Karpas-422 (cell line): ENCODE results near the gene CTNNB1. TPM values are rescaled to one million over a fixed set of nuclear protein-coding genes. Genes with fewer than 3 reads are reported as not detected.

Source experiments
- DNase-seq: peaks from one replicate; pipeline ENCODE4 v3.0.0-alpha.2; 2015
- H2AFZ ChIP-seq: fragments of 200-600 bp; sonication (generic); 2 replicates; pipeline ENCODE4 v1.6.1; 2014; ENCODE audit warnings: antibody characterized with exemption, low read length, mixed read lengths
- H3K27ac ChIP-seq: fragments of 200-600 bp; sonication (generic); 2 replicates; pipeline ENCODE4 v1.5.1; 2014; ENCODE audit warnings: mild to moderate bottlenecking, low read length, moderate library complexity
- H3K27me3 ChIP-seq: fragments of 200-600 bp; sonication (generic); 2 replicates; pipeline ENCODE4 v1.6.1; 2014; ENCODE audit warnings: low read length, mixed read lengths
- H3K36me3 ChIP-seq: fragments of 200-600 bp; sonication (generic); 2 replicates; pipeline ENCODE4 v1.6.1; 2014; ENCODE audit warnings: low read length, mixed read lengths; ENCODE audit not compliant: insufficient read depth
- H3K4me1 ChIP-seq: fragments of 200-600 bp; sonication (generic); 2 replicates; pipeline ENCODE4 v1.6.1; 2014; ENCODE audit warnings: mild to moderate bottlenecking, low read length, mixed read lengths
- H3K4me2 ChIP-seq: fragments of 200-600 bp; sonication (generic); 2 replicates; pipeline ENCODE4 v1.6.1; 2014; ENCODE audit warnings: low read length, low read depth, mild to moderate bottlenecking; ENCODE audit not compliant: poor library complexity, severe bottlenecking
- H3K4me3 ChIP-seq: fragments of 200-600 bp; sonication (generic); 2 replicates; pipeline ENCODE4 v1.5.1; 2014; ENCODE audit warnings: mild to moderate bottlenecking, antibody characterized with exemption, low read length, mixed read lengths
- H3K79me2 ChIP-seq: fragments of 200-600 bp; sonication (generic); 2 replicates; pipeline ENCODE4 v1.6.1; 2014; ENCODE audit warnings: mild to moderate bottlenecking, low read length, mixed read lengths
- H3K9ac ChIP-seq: fragments of 200-600 bp; sonication (generic); 2 replicates; pipeline ENCODE4 v1.6.0; 2014; ENCODE audit warnings: low read length
- H3K9me2 ChIP-seq: fragments of 200-600 bp; sonication (generic), shearing (Covaris generic); replicated peaks from 2 replicates; pipeline ENCODE4 v1.6.0; 2014; ENCODE audit warnings: mild to moderate bottlenecking, low read length, moderate library complexity; ENCODE audit not compliant: insufficient read depth
- H3K9me3 ChIP-seq: fragments of 300-700, 200-600 bp; sonication (generic); 2 replicates; pipeline ENCODE4 v1.6.1; 2014; ENCODE audit warnings: low read length, mixed read lengths
- H4K20me1 ChIP-seq: fragments of 200-600 bp; sonication (generic); 2 replicates; pipeline ENCODE4 v1.6.1; 2014; ENCODE audit warnings: mild to moderate bottlenecking, antibody characterized with exemption, low read length, low read depth; ENCODE audit not compliant: insufficient read depth
- total RNA-seq: library from RNA; depleted of rRNA; stranded (reverse); fragments of >200 nt; shearing (Covaris generic); gene quantifications from 2 replicates; pipeline ENCODE4 v1.2.3, GENCODE V29; 2014; ENCODE audit warnings: low replicate concordance

CTNNB1 gene
- total RNA-seq, 1 experiment from 2014 or later, result 122 TPM

DNA sequence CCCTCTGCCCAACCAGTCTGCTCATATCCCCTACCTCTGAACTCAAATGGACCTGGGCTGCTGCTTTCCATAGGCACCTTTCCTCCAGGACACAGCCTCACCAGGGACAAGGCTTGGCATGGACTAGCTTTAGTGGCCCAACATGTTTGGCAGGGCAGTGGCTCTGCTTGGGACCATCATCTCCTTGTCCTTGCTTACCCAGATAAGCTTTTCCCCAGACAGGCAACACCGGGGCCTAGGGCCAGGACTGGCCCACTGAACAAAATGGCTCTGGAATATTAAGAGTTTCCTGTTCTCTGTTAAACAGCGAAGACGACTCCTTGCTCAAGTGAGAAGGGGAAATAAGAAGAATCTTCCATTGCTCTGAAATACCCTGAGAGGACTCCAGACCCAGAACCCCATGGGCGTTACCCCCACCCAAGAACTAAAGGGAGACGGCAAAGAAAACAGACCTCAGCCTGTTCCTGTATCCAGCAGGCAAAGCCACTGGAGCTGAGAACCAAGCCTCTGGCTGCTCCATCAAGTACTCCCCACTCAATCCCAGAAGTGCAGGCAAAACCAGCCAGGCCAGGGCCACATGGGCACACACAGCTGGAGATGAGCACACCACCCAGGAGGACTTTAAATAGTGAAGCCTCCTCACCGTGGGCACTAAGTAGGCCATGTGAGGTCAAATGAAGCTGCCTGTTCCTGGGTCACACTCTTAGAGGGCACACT is 45.5 kb downstream of the CTNNB1 start:
- H3K9me2 ChIP-seq, result no peaks in the 10 kb centered on the region
- no peaks in the 10 kb centered on the region for H3K9me3 ChIP-seq
- H3K27ac ChIP-seq, result no peak overlapping the region
- H3K4me2 ChIP-seq, result no peak overlapping the region
- H4K20me1 ChIP-seq, result no peaks in the 10 kb centered on the region
- no peaks in the 10 kb centered on the region for H3K79me2 ChIP-seq
- H3K4me3 ChIP-seq, result no peak overlapping the region
- peaks cover 13% of the 10 kb centered on the region; the same call in 1 of the 2 replicates for H3K36me3 ChIP-seq
- no peaks in the 10 kb centered on the region for H3K4me1 ChIP-seq
- no peaks in the 10 kb centered on the region for H3K27me3 ChIP-seq
- no peak overlapping the region for H2AFZ ChIP-seq
- no peak for DNase-seq
- H3K9ac ChIP-seq, result no peak overlapping the region

DNA sequence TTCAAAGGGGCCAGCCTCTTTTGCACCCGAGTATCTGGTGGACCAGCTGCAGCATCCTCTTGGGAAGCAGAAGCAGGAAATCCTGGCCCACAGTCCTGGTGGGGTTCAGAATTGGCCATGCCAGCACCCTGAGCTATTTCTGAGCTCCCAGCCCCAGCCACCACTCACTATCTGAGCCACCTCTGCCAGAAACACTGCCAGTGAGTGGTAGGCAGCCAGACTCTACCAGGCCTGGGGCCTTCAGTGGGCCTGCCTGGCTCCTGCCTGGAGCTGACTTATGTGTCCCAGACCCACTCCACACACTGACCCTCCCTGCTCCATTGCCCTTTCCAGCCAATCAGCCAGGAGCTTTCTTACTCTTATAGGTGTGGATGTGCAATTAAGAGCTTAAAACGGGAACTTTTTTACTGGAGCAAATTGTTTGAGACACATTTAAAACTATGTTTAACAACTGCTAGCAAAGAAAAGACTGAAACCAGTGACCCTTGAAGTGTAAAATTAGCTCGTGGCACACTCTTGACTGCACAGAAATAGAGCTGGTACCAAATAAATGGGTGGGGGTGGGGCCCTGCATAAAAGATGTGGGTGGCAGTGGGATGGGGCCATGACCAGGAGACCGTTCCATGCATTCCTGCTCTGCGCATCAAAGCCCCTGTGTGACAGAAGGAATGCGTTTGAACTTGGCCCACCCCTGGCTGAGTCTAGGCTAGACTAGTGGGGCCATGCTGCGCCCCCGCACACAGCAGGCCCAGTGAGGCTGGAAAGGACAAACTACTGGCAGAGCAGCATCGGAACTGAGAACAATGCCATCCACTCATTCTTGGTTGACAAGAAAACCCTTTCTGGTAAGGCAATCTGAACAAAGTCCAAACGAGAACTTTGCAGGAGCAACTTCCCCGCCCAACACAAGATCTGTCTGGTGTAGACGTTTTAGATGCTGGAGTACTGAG is 48.0 kb downstream of the CTNNB1 start:
- Histone ChIP-seq H3K36me3 (no peaks in the 10 kb centered on the region), H3K4me2 (no peak overlapping the region), H3K9me3 (no peaks in the 10 kb centered on the region), H3K27ac (no peak overlapping the region), H3K9ac (no peak overlapping the region), H3K9me2 (no peaks in the 10 kb centered on the region), H4K20me1 (no peaks in the 10 kb centered on the region), H3K4me1 (peaks cover 7% of the 10 kb centered on the region), H3K4me3 (no peak overlapping the region), H3K27me3 (no peaks in the 10 kb centered on the region), H3K79me2 (no peaks in the 10 kb centered on the region), H2AFZ (no peak overlapping the region)
- DNase-seq, result no peak

DNA sequence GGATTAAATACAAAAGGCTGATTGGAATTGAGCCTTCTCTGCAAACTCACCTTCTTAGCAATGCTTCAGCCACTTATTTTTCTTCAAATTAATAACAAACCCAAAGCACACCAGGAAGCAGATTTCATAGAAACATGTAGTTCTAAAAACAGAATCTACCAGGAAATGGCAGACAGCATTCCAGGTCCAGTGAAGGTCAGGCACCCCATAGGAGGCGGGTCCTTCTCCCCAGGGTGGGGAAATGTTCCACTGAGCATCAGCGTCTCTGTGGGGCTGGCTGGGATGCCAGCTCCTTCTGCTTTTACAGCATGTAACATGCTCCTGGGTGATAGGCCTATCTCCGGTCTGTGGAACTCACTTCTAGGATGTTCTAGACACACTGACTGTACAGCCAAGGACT is 49.2 kb downstream of the CTNNB1 start:
- Histone ChIP-seq H3K9me2 (no peaks in the 10 kb centered on the region), H3K36me3 (no peaks in the 10 kb centered on the region), H3K79me2 (no peaks in the 10 kb centered on the region), H3K9me3 (no peaks in the 10 kb centered on the region), H4K20me1 (no peaks in the 10 kb centered on the region), H3K27ac (no peak overlapping the region), H3K4me3 (no peak overlapping the region), H3K27me3 (no peaks in the 10 kb centered on the region), H3K4me1 (peaks cover 7% of the 10 kb centered on the region), H3K9ac (no peak overlapping the region), H2AFZ (no peak overlapping the region), H3K4me2 (no peak overlapping the region)
- no peak for DNase-seq

GRCh38 chr3:41249318-41249717 is 50.0 kb downstream of the CTNNB1 start:
- no peak for DNase-seq
- Histone ChIP-seq H2AFZ (no peak overlapping the region), H3K4me1 (peaks cover 7% of the 10 kb centered on the region), H3K27me3 (no peaks in the 10 kb centered on the region), H3K27ac (no peak overlapping the region), H3K36me3 (no peaks in the 10 kb centered on the region), H3K79me2 (no peaks in the 10 kb centered on the region), H3K9ac (no peak overlapping the region), H3K4me3 (no peak overlapping the region), H4K20me1 (no peaks in the 10 kb centered on the region), H3K9me2 (no peaks in the 10 kb centered on the region), H3K9me3 (no peaks in the 10 kb centered on the region), H3K4me2 (no peak overlapping the region)

DNA sequence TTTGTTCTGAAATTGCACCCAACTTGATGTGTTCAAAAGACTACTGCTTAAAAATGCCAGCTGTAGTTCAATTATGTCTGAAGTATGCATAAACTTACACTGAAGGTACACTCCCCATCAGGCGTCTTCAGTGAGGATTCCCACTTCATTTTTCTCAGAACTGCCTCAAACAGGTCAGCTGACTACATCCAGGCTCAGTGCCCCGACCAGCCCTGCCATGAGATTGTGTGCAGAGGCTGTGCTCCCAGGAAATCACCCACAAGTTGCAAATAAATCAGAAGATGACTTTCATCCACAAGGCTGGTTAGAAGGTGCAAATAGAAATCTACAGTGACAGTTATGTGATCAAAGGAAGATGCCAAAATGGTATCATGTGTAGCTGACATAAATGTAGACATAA is 51.5 kb downstream of the CTNNB1 start:
- H3K36me3 ChIP-seq, result no peaks in the 10 kb centered on the region
- H3K9me2 ChIP-seq, result no peaks in the 10 kb centered on the region
- no peak overlapping the region for H3K4me2 ChIP-seq
- no peak overlapping the region for H3K4me3 ChIP-seq
- peaks cover 7% of the 10 kb centered on the region for H3K4me1 ChIP-seq
- H3K9ac ChIP-seq, result no peak overlapping the region
- H3K9me3 ChIP-seq, result no peaks in the 10 kb centered on the region
- no peaks in the 10 kb centered on the region for H3K79me2 ChIP-seq
- H3K27ac ChIP-seq, result no peak overlapping the region
- no peak overlapping the region for H2AFZ ChIP-seq
- no peaks in the 10 kb centered on the region for H4K20me1 ChIP-seq
- DNase-seq, result no peak
- no peaks in the 10 kb centered on the region for H3K27me3 ChIP-seq

GRCh38 chr3:41251593-41251992 is 52.3 kb downstream of the CTNNB1 start:
- no peak for DNase-seq
- Histone ChIP-seq H3K9ac (no peak overlapping the region), H3K9me3 (no peaks in the 10 kb centered on the region), H3K27me3 (no peaks in the 10 kb centered on the region), H3K4me2 (no peak overlapping the region), H2AFZ (no peak overlapping the region), H3K9me2 (no peaks in the 10 kb centered on the region), H3K36me3 (no peaks in the 10 kb centered on the region), H3K4me1 (peaks cover 7% of the 10 kb centered on the region), H3K79me2 (no peaks in the 10 kb centered on the region), H3K4me3 (no peak overlapping the region), H3K27ac (no peak overlapping the region), H4K20me1 (no peaks in the 10 kb centered on the region)

DNA sequence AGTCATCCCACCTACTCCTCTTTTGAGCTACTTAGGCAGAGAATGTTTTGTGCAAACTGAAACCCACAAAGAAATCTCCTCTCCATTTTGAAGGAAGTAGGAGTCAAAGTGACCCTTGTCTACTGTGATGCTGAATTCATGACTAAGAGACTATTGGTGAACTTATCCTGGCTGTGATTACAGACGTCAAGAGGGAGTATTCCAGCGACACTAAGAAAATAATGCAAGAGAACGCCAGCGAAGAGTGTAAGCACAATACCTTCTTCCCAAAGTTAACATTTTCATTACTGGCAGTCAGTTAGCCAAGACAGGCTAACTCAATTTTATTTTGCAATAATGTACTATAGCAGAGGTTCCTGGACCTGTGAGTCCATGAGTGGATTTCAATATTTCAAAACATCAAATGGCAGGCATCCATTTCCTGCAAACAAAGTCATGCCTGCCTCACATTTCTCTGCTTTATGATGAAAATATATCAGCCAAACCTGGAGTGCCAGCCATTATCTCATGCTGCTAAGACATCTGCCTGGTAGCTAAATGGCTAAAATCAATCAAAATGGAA is 59.0 kb downstream of the CTNNB1 start:
- Histone ChIP-seq H3K9me2 (no peaks in the 10 kb centered on the region), H3K4me1 (no peaks in the 10 kb centered on the region), H3K9me3 (no peaks in the 10 kb centered on the region), H3K4me2 (no peak overlapping the region), H2AFZ (no peak overlapping the region), H3K27ac (no peak overlapping the region), H3K9ac (no peak overlapping the region), H3K27me3 (no peaks in the 10 kb centered on the region), H3K4me3 (no peak overlapping the region), H4K20me1 (no peaks in the 10 kb centered on the region), H3K79me2 (no peaks in the 10 kb centered on the region), H3K36me3 (no peaks in the 10 kb centered on the region)
- no peak for DNase-seq

DNA sequence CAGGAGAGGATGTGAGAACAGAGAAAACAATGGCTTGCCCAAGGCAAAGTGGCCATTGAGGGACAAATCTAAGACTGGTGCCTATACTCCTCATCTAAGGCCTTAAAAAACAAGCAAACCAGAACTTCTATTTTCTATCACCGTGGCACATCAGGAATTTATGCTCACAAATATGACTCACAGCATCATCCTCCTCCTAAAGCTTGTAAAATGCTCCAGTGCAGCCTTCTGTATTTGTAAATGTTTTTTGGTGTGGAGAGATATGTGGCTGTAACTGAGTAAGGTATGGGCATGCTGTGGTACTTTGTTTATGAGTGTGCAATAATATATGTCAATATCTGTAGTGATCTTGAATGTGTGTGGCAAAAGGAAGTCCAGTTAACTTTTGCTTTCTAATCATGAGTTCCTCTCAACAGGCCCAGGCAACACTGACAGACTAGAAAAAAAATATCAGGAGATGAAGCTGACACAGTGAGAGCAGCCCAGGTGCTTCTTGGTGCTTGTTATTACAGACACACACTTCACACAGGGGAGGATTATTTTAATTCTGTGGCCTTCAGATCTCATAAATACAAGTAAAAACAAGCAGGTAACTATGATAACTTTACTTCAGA is 60.3 kb downstream of the CTNNB1 start:
- no peak overlapping the region for H3K4me3 ChIP-seq
- no peaks in the 10 kb centered on the region for H4K20me1 ChIP-seq
- no peaks in the 10 kb centered on the region for H3K36me3 ChIP-seq
- no peak for DNase-seq
- no peaks in the 10 kb centered on the region for H3K79me2 ChIP-seq
- H3K27ac ChIP-seq, result no peak overlapping the region
- no peaks in the 10 kb centered on the region for H3K9me2 ChIP-seq
- no peaks in the 10 kb centered on the region for H3K27me3 ChIP-seq
- H2AFZ ChIP-seq, result no peak overlapping the region
- no peak overlapping the region for H3K4me2 ChIP-seq
- H3K9me3 ChIP-seq, result no peaks in the 10 kb centered on the region
- H3K4me1 ChIP-seq, result no peaks in the 10 kb centered on the region
- H3K9ac ChIP-seq, result no peak overlapping the region
